Forelimb muscle (tissue), 1 donor: ENCODE results near the gene C1orf159. TPM values are rescaled to one million over a fixed set of nuclear protein-coding genes. Genes with fewer than 3 reads are reported as not detected.
"Not testable (repeated sequence)": the region's sequence is repeated elsewhere in the genome, so short reads cannot be mapped to it uniquely, and the experiment has no call there.

Experiments used
- DNase-seq: peaks from one replicate; pipeline ENCODE4 v3.0.0-alpha.2; 2013; ENCODE audit warnings: low read depth
- polyA plus RNA-seq: library from polyadenylated mRNA; unstranded; fragments of 120-200 nt; gene quantifications from one replicate; pipeline ENCODE4 v1.2.1, GENCODE V29; 2013; ENCODE audit not compliant: insufficient read length

Gene C1orf159
- polyA plus RNA-seq, 1 donor, result 6.4 TPM

DNA sequence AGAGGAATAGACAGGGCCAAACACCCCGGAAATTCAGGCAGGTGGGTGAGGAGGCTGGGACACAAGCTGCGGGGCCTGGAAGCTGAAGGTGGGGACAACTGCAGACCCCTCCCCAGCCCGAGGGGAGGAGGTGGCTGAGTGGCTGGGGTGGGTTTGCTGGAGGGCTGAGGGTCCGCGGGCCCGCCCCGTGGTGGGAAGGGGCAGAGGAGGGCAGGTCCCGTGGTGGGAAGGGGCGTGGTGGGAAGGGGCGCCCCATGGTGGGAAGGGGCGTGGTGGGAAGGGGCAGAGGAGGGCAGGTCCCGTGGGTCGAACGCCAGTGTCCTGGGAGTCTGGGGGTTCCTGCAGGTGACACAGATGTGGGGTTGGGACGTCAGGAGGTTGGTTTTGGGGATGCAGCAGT is 33.5 kb upstream of the C1orf159 start:
- no peak for DNase-seq

DNA sequence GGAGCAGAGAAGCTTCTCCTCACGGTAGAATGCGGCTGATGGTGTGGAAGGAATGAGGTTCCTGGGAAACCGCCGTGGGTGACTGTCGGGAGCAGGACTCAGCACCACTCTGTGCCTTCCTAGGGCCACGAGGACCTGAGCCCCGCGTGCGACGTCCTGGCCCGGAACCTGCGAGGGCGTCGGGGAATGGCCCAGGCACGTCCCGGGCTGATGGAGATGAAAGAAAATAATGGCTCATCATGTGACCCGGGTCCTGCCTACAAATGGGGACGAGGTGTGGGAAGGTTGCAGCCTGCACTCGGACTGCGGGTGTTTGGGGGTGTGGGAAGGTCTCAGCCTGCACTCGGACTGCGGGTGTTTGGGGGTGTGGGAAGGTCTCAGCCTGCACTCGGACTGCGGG is 32.7 kb upstream of the C1orf159 start:
- DNase-seq, result no peak

DNA sequence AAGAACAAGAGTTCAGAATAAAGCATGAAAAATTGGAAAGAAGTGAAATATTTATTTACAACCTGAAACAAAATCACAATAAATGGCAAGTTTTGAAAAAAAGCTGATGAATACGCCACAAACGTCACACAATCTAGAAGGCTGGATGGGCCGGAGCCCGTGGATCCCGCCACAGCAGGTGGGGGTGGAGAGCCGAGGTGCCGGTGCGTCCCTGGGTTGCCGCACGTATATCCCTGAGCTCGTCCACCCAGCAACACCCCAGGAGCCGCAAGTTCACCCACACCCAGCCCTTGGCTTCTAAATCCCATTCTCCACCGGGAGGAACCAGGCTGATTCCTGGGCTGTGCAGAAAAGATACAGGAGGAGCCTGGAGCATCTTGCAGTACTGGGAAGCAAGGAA is 32.2 kb upstream of the C1orf159 start:
- no peak for DNase-seq

DNA sequence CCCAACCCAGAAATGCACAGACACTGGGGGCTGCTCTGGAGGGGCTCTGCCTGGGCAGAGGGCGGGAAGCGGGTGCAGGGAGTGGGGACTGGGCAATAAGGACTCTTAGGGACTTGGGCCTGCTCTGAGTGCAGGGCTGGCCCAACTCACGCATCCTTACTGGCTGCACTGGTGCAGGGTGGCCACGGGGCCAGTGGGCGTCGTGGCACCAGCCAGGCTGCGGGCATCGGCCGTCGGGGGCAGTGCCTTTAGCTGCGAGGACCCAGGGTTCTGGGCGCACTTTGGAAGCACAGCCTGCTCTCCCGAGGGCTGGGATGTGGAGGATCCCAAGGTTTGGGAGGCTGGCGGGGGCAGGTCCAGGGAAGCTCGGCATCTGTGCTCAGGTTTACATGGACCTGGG is 30.7 kb upstream of the C1orf159 start:
- DNase-seq, result no peak

DNA sequence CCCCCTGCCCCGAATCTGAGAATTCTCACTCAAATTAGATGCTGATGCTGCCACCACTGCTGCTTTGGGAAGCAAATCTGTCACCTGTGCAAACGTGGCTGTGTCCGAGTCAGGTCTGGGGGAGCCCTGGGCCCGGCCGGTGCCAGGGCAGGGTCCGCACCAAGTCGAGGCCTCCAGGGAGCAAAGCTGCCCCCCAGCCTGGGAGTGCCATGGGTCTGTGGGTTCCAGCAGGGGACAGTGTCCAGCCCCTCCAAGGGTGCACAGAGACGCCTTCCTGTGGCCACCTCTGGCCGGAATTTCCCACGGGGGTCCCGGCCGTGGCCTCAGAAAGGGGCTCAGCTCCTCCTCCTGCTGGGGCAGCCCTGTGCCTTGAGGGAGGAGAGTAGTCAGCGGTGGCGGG is 30.1 kb upstream of the C1orf159 start:
- no peak for DNase-seq

DNA sequence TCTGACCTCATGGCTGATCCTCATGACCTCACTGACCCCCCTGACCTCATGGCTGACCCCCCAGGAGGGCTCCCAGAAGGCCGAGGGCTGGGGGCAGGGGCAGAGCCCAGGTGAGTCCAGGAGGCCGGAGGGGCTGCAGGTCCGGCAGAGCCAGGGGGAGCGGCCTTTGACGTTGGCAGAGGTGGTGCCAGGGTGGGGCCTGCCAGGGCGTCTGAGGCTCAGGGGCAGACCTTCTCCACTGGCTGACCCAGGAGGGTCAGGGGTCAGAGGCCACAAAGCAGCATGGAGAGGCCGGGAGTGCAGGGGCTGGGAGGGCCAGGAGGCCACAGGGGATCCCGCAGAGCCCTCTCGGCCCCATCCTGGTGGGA is 29.6 kb upstream of the C1orf159 start:
- DNase-seq, result no peak

DNA sequence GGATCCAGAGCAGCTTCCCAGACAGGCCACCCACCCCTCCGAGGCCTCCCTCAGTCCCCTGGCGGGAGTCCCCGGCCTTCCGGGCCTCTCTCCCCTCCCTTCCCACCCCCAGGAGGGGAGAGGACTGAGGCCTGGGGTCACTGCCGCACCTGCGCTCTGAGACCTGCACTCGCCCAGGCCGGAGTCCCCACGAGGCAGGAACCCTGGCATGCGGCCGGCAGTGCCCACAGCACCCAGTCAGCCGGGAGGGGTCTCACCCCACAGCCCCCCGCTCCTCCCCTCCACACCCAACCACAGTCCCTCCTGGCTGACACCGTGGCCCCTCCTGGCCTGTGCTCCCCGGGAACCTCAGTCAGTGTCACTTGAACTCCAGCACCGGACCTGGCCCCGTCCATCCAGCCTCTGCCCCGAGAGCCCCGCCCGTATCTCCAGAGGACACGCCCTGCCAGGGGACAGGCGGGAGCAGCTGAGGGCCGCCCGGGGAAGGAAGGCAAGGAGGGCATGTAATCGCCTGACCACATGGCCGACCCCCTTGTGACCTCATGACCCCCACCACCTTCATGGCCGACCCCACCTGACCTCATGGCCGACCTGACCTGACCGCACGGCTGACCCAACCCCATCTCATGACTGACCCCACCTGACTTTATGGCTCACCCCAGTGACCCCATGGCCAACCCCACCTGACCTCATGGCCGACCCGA is 29.1 kb upstream of the C1orf159 start:
- no peak for DNase-seq

DNA sequence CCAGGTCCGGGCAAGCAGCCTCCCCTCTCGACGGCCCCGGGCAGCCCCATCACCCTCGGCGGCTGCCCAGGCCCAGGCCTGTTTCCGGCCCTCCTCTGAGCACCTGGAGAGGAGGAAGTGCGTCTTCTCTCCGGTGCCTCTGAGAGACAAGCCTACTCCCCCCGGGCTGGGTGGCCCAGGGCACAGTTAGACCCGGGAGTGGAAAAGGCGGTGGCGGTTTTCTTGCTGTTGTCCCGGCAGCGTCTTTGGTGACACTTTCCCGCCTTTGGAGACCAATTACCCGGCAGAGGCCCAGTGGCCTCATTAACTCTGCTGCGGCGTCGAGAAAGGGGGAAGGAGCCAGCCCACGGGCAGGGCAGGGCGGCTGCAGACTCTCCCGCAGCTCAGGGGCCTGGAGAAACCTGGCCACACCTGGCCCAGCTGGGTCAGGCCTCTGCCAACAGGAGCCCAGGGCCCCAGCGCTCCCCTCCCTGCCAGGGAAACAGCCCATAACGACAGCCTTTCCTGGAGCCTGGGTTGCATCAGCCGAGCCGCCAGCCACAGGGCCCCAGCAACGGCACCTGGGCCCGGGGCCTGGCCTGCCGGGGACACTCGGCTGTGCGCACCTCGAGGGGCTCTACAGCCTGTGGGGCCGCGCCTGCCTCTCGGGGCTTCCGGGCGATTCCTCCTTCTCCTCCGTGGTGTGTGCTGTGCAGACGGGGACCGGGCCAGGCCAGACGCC is 28.4 kb upstream of the C1orf159 start:
- no peak for DNase-seq

DNA sequence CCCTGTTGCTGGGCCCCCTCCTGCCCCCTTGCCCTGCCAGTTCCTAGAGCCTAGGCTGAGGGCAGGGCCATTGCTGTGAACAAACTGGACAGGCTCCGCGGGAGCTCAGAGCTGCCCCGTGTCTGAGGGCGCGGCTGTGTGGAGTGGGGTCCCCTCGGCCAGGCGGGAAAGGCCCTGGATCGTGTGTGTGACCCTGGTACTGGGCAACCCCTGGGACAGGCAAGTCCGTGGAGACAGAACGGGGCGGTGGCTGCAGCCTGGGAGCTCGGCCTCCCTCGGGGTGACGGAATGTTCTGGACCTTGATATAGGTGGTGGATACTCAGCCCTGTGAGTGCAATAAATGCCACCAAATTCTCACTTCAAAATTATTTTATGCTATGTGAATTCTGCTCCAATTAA is 27.7 kb upstream of the C1orf159 start:
- DNase-seq, result no peak

DNA sequence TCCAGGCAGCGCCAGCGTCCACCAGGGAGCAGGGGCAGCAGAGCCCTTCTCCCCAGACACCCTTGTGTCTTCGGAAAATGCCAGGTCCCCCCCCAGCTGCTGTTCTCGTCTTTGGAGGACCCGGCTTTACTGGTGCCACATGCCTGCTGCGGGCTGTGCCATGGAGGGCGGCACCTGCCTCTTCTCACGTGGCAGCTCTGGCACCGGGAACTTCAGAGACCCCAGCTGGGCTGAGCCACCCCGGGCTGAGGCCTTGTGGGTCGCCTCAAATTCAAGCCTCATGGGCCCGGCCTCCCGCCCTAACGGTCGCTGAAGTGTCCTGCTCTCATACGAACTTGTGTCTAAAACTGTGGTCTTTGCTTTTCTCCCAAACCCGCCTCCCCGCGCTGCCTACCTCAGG is 27.0 kb upstream of the C1orf159 start:
- no peak for DNase-seq

DNA sequence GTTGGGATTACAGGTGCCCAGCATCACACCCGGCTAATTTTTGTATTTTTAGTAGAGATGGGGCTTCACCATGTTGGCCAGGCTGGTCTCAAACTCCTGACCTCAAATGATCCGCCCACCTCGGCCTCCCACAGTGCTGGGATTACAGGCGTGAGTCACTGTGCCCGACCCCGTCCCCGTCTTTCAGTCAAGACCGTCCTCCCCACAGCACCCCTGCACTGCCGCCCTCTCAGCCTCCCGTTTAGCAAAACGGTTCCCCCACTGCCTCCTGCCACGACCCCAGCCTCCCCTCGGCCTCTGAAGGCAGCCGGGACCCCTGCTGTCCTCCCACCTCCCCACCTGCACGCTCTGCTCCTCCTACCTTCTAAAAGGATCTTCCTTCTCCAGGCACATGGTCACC is 26.5 kb upstream of the C1orf159 start:
- DNase-seq, result not testable (repeated sequence)

DNA sequence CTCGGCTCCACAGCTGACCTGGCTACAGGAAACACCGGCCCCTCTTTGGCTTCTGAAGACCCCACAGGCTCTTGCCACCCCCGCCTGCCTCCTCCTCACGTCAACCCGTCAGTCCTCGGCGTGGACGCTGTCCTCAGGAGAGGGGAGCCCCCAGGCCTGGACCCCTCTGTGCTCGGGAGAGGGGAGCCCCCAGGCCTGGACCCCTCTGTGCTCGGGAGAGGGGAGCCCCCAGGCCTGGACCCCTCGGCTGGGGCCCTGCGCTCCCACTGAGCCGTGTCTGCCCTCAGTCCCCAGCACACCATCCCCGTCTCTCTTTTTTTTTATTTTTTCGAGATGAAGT is 26.0 kb upstream of the C1orf159 start:
- no peak for DNase-seq

DNA sequence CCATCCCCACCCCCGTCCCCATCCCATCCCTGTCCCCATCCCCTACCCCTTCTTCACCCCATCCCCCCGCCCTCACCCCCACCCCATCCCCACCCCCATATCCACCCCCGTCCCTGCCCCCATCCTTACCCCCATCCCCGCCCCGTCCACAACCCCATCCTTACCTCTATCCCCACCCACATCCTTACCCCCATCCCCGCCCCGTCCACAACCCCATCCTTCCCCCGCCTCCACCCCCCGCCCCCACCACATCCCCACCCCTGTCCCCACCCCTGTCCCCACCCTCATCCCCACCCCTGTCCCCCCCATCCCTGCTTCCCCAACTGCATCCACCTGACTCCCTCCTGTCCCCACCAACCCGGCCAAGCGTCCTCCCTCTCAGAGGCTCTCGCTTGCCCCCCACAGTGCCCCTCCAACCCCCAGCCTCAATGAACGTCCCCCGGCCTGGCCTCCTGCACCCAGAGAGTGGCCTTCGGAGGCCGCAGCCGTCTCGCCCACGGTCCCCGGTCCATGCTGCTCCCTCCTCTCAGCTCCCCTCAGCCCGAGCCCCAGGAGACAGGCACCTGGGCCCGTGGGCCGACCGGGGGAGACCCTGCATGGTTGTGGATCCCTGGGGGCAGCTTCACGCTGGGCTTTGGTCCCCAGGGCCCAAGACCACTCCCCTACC is 25.5 kb upstream of the C1orf159 start:
- DNase-seq, result no peak

DNA sequence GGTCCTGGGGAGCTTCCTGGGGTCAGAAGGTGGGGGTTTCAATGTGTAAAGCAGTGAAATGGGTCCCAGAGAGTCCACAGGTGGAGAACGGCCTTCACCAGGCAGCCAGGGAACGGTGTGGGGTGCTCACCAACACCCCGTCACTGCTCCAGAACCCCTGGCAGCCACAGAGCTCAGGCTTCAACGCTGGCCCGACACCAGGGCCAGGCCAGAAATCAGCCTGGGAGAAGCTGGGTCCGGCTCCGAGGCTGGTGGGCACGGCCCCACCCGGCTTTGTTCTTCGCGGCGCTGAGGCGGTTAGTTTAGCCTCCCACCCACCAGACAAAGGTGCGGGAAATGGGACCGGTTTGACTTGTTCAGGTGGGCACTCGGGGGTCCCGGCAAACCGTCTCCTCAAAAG is 24.8 kb upstream of the C1orf159 start:
- no peak for DNase-seq

DNA sequence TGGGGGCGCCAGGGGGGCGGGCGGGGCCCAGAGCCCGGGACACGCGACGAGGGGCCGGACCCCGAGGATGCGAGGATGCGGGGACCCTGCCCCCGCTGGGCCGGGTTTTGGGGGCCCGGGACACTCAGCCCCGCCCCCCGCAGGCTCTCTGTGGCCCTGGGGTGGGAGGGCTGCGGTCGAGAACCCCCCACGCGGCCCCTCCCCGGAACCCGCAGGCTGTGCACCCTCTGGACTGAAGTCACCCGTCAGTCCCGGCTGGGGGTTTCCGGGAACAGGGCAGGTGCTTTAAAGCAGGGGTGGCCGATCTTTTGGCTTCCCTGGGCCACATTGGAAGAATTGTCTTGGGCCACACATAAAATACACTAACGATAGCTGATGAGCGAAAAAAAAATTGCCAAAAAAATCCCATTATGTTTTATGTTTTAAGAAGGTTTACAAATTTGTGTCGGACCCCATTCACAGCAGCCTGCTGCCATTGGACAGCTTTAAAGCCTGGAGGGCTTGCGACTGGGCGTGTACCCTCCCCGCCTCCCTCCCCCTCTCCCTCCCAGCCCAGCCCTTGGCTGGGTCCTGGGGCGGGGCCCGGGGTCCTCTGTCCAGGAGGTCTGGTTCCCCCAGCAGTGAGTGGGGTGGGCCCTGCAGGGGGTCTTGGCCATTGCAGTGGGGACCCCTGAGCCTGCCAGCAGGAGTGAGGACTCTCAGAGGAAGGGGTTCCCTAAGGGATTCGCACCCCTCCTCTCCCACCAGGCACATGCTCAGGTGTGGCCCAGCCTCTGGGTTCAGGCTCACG is 21.6 kb upstream of the C1orf159 start:
- no peak for DNase-seq

DNA sequence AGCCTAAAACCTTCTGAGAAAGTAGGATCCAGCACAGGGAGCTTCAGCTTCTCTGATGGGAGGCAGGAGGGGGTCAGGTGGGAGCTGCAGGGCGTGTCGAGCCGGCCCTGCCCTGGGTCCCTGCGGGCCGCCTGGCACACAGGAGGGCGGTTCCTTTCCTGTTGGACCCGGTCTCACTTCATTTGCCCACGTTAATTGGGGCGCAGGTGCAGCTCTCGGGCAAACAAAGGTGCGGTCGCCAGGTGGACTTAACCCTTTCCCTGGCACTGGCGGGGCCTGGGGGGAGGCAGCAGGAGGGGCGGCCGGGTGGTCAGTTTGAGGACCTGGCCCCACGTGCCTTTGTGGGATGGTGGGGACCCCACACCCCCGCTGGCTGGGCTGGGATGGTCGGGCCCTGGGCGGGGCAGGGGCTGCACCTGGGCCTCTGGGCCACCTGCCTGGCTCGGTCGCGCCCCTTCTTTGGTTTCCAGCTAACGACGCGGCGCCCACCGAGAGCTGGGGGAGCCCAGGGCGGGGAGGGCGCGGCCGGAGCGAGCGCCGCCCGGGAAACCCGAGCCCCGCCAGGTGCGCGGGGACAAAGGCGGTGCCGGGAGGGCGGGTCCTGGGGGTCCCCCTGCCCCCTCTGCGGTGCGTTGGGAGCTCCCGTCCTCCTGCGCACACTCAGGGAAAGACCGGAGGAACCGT is 20.8 kb upstream of the C1orf159 start:
- DNase-seq, result no peak

DNA sequence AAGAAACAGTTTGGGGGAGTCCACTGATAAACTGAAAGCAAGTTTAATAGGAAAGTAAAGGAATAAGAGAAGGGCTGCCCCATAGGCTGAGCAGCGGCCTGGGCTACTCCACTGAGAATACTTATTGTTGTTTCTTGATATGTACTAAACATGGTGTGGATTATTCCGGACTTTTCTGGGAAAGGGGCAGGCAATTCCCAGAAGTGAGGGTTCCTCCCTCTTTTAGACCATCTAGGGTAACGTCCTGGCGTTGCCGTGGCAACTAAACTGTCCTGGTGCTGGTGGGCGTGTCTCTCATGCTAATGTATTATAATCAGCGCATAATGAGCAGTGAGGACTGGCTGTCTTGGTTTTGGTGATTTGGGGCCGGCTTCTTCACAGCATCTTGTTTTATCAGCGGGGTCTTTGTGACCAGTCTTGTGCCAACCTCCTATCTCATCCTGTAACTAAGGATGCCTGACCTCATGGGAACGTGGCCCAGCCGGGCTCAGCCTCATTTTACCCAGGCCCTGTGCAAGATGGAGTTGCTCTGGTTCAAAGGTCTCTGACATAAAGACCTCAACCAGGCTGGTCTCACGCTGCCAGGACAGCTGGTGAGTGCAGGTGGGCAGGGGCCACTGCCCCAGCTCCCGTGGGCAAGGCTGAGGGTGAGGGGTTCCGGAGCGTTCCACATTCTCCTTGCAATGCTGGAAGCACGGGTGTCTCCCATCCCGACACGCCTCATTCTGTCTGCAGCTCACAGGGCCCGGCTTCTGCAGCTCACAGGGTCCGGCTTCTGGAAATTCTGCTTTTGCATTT is 19.6 kb upstream of the C1orf159 start:
- no peak for DNase-seq

DNA sequence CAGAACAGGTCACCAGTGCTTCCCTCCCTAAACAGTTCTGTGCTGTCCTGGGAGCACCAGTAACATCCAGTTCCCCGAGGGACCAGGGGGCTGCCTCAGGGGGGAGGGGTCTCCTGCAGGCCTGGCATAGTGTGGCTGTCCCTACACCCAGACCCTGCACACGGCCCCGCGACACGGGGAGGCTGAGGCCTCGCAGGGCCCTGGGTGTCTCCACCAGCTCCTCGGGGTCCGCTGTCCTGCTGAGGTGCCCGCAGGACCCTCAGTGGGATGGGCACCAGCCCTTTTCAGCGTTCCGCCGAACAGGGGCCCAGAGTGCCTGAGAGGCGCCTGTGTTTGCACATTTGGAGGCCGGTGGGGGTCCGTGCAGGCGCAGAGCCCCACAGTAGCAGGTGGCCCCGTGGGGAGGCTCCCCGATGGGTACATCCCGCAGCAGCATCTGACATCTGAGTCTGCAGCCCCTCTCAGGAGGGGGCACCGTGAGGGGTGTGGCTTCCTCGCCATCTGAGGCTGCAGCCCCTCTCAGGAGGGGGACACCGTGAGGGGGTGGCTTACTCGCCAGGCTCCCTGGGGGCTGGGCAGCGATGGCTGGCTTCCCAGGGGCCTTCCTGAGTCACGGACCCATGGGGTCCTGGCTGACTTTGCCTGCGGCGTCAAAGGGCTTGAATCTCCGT is 18.5 kb upstream of the C1orf159 start:
- no peak for DNase-seq

DNA sequence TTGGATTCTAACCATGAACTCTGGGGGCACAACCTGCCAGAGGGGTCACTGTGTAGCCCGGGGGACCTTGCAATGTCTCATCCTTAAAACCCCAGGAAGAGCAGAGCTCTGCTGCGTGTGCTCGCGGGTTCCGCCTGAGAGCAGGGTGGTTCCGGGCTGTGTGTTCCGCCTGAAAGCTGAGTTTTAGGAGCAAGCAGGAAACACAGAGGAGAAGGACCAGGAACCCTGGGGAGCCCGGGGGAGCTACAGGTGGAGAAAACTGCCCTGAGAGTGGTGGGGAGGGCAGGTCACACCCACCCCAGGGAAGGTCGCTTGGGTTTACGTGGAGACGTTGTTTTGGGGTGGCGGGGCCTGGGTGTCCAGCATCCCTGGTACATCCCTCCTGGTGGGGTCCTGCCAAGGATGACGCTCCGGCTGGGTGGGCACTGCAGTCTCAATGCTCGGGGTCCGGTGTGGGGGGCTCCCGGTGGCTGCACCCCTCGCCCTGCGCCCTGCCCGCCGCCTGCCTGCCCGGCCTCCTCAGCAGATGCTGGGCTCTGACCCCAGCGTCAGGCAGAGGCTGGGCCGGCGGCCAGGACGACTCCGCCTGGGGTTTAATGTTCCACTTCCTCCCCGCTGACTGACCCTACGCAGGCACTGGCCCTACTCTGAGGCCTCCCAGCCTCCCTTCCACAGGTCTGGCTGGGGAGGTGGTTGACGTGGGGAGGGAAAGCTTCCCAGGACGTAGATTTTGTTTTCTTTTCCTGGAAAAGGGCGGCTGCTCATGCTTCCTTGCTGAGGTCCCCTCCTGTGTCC is 17.3 kb upstream of the C1orf159 start:
- no peak for DNase-seq
